ENCODE measurements around the gene METTL23. TPM values are rescaled to one million over a fixed set of nuclear protein-coding genes. Genes with fewer than 3 reads are reported as not detected.

The METTL23 gene
- total and polyA plus RNA-seq, 4 donors = 23.1 to 43.1 (median 36.1) TPM

GRCh38 chr17:76690596-76691280, 35.9 kb upstream of the METTL23 start:
- no peak overlapping the region for H3K9ac ChIP-seq (ENCODE audit: insufficient read depth in 1 of 2, low read length in 2 of 2)
- H3K4me3 ChIP-seq = no peak overlapping the region
- peaks cover 0 to 16% (median 0%) of the 10 kb centered on the region in 4 donors for H3K36me3 ChIP-seq (ENCODE audit: control insufficient read depth in 4 of 4, insufficient read depth in 4 of 4, low read length in 4 of 4)
- TF ChIP-seq, protein P1, sequence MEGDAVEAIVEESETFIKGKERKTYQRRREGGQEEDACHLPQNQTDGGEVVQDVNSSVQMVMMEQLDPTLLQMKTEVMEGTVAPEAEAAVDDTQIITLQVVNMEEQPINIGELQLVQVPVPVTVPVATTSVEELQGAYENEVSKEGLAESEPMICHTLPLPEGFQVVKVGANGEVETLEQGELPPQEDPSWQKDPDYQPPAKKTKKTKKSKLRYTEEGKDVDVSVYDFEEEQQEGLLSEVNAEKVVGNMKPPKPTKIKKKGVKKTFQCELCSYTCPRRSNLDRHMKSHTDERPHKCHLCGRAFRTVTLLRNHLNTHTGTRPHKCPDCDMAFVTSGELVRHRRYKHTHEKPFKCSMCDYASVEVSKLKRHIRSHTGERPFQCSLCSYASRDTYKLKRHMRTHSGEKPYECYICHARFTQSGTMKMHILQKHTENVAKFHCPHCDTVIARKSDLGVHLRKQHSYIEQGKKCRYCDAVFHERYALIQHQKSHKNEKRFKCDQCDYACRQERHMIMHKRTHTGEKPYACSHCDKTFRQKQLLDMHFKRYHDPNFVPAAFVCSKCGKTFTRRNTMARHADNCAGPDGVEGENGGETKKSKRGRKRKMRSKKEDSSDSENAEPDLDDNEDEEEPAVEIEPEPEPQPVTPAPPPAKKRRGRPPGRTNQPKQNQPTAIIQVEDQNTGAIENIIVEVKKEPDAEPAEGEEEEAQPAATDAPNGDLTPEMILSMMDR (IDR thresholded peaks at IDR 0.05; ENCODE audit: control extremely low read depth, extremely low read depth) = no peak
- 88 to 93% methylated on average over 13 of the region's 13 CpGs for WGBS, 2 donors
- no peak overlapping the region for H3K27ac ChIP-seq (ENCODE audit: low read depth in 1 of 2, low read length in 1 of 2)
- DNase-seq (no peak), ATAC-seq (ENCODE audit: insufficient read depth, low FRiP score) (no peak)
- peaks cover 0 to 49% (median 23%) of the 10 kb centered on the region in 5 donors for H3K4me1 ChIP-seq (ENCODE audit: control insufficient read depth in 5 of 5, insufficient read depth in 5 of 5, low read length in 5 of 5)
- no peaks in the 10 kb centered on the region for H3K27me3 ChIP-seq (ENCODE audit: control insufficient read depth in 3 of 3, insufficient read depth in 3 of 3, low read length in 2 of 3)
- H3K9me3 ChIP-seq (ENCODE audit: control insufficient read depth in 4 of 4, insufficient read depth in 3 of 4, low read length in 3 of 4) = peaks cover 0 to 2% (median 0%) of the 10 kb centered on the region in 4 donors

- H3K9me3 ChIP-seq (ENCODE audit: control insufficient read depth in 4 of 4, insufficient read depth in 3 of 4, low read length in 3 of 4) = peaks cover 0 to 2% (median 0%) of the 10 kb centered on the region in 4 donors
- TF ChIP-seq, protein P1 (IDR thresholded peaks at IDR 0.05; ENCODE audit: control extremely low read depth, extremely low read depth) = no peak
- WGBS, 2 donors = 92 to 95% methylated on average over 14 of the region's 14 CpGs
- no peak for DNase-seq
- no peaks in the 10 kb centered on the region for H3K27me3 ChIP-seq (ENCODE audit: control insufficient read depth in 3 of 3, insufficient read depth in 3 of 3, low read length in 2 of 3)
- H3K27ac ChIP-seq (ENCODE audit: low read depth in 1 of 2, low read length in 1 of 2) = peak overlapping the region; percentile 33 to 43
- no peak for ATAC-seq (ENCODE audit: insufficient read depth, low FRiP score)
- no peak overlapping the region for H3K4me3 ChIP-seq
- peaks cover 4 to 49% (median 24%) of the 10 kb centered on the region in 5 donors for H3K4me1 ChIP-seq (ENCODE audit: control insufficient read depth in 5 of 5, insufficient read depth in 5 of 5, low read length in 5 of 5)
- no peak overlapping the region for H3K9ac ChIP-seq (ENCODE audit: insufficient read depth in 1 of 2, low read length in 2 of 2)
- H3K36me3 ChIP-seq (ENCODE audit: control insufficient read depth in 4 of 4, insufficient read depth in 4 of 4, low read length in 4 of 4) = peaks cover 0 to 15% (median under 1%) of the 10 kb centered on the region in 4 donors
Observed at GRCh38 chr17:76691379-76692191, 35.1 kb upstream of the METTL23 start.

- TF ChIP-seq, protein P1 (IDR thresholded peaks at IDR 0.05; ENCODE audit: control extremely low read depth, extremely low read depth) = no peak
- Histone ChIP-seq H3K4me3 (no peak overlapping the region), H3K36me3 (ENCODE audit: control insufficient read depth in 4 of 4, insufficient read depth in 4 of 4, low read length in 4 of 4) (peaks cover 0 to 5% (median 2%) of the 10 kb centered on the region in 4 donors), H3K9ac (ENCODE audit: insufficient read depth in 1 of 2, low read length in 2 of 2) (no peak overlapping the region), H3K27me3 (ENCODE audit: control insufficient read depth in 3 of 3, insufficient read depth in 3 of 3, low read length in 2 of 3) (no peaks in the 10 kb centered on the region), H3K27ac (ENCODE audit: low read depth in 1 of 2, low read length in 1 of 2) (peak overlapping the region in 1 of 2 donors; percentile 62), H3K9me3 (ENCODE audit: control insufficient read depth in 4 of 4, insufficient read depth in 3 of 4, low read length in 3 of 4) (peaks cover 0 to 2% (median 0%) of the 10 kb centered on the region in 4 donors), H3K4me1 (ENCODE audit: control insufficient read depth in 5 of 5, insufficient read depth in 5 of 5, low read length in 5 of 5) (peaks cover 9 to 38% (median 27%) of the 10 kb centered on the region in 5 donors)
- 76 to 79% methylated on average over 16 of the region's 16 CpGs for WGBS, 2 donors
- ATAC-seq (ENCODE audit: insufficient read depth, low FRiP score) = no peak
- DNase-seq = no peak
Observed at GRCh38 chr17:76695059-76695831, 31.4 kb upstream of the METTL23 start.
